IMR-90 (cell line): ENCODE measurements around the gene KAZALD1. TPM values are rescaled to one million over a fixed set of nuclear protein-coding genes. Genes with fewer than 3 reads are reported as not detected.

Experiments
- ATAC-seq: fragments of 200-7000 bp; cut with Tn5 transposase; 2 replicates; pipeline ENCODE4 v1.9.1; 2020; ENCODE audit warnings: low read depth, mild to moderate bottlenecking, moderate library complexity
- BruUV-seq: library from RNA; stranded (reverse); fragments of 400-500 nt; replicated peaks from 2 replicates; lab custom pipeline; 2021; lab: Mats Ljungman, UMichigan
- CTCF ChIA-PET: fragments of 300-600 bp; formaldehyde crosslinking; extraction: SDS; loops from one replicate; lab custom pipeline; 2021; ENCODE audit warnings: antibody characterized with exemption; lab: Yijun Ruan, JAX
- POLR2A ChIA-PET: fragments of 300-600 bp; sonication (Branson Sonifier 250); formaldehyde crosslinking; loops from one replicate; lab custom pipeline; 2022; ENCODE audit warnings: antibody characterized with exemption; ENCODE audit not compliant: unreplicated experiment; lab: Charles Lee
- DNase-seq: peaks from one replicate; pipeline ENCODE4 v3.0.0; 2013
- H2AFZ ChIP-seq: replicated peaks from 2 replicates; pipeline ENCODE3; 2013; ENCODE audit warnings: low read length, mild to moderate bottlenecking; ENCODE audit not compliant: poor library complexity
- H2AK5ac ChIP-seq: 2 replicates; pipeline ENCODE4 v1.6.1; 2013; ENCODE audit warnings: low read depth, low read length, inconsistent platforms
- H2AK9ac ChIP-seq: replicated peaks from 2 replicates; pipeline ENCODE3; 2013; ENCODE audit warnings: mild to moderate bottlenecking, low read depth, low read length, moderate library complexity; ENCODE audit not compliant: poor library complexity
- H2BK120ac ChIP-seq: 2 replicates; pipeline ENCODE4 v1.6.1; 2013; ENCODE audit warnings: low read depth, low read length, inconsistent platforms
- H2BK15ac ChIP-seq: 3 replicates; pipeline ENCODE4 v1.6.1; 2013; ENCODE audit warnings: low read depth, low read length, inconsistent platforms
- H2BK20ac ChIP-seq: 2 replicates; pipeline ENCODE4 v1.6.1; 2013; ENCODE audit warnings: low read depth, mild to moderate bottlenecking, inconsistent platforms, low read length, moderate library complexity
- H2BK5ac ChIP-seq: 2 replicates; pipeline ENCODE4 v1.6.1; 2013; ENCODE audit warnings: mild to moderate bottlenecking, low read depth, low read length, inconsistent platforms; ENCODE audit not compliant: poor library complexity, severe bottlenecking
- H3K14ac ChIP-seq: replicated peaks from 2 replicates; pipeline ENCODE4 v1.6.1; 2013; ENCODE audit warnings: low read depth, low read length, inconsistent platforms
- H3K18ac ChIP-seq: 2 replicates; pipeline ENCODE4 v1.6.1; 2013; ENCODE audit warnings: low read depth, low read length, control low read depth
- H3K23ac ChIP-seq: 2 replicates; pipeline ENCODE4 v1.6.1; 2013; ENCODE audit warnings: low read depth, low read length, inconsistent platforms
- H3K27ac ChIP-seq: 2 replicates; pipeline ENCODE4 v1.5.1; 2013; ENCODE audit warnings: mild to moderate bottlenecking, control low read depth, low read length; ENCODE audit not compliant: insufficient read depth
- H3K27me3 ChIP-seq: 2 replicates; pipeline ENCODE4 v1.6.1; 2013; ENCODE audit warnings: low read length; ENCODE audit not compliant: control insufficient read depth, insufficient read depth
- H3K36me3 ChIP-seq: 2 replicates; pipeline ENCODE4 v1.6.1; 2013; ENCODE audit warnings: low read length, mixed read lengths; ENCODE audit not compliant: control insufficient read depth, insufficient read depth
- H3K4ac ChIP-seq: 2 replicates; pipeline ENCODE4 v1.6.1; 2013; ENCODE audit warnings: low read depth, low read length, inconsistent platforms
- H3K4me1 ChIP-seq: 2 replicates; pipeline ENCODE4 v1.6.1; 2013; ENCODE audit warnings: low read length, mixed read lengths; ENCODE audit not compliant: control insufficient read depth, insufficient read depth
- H3K4me2 ChIP-seq: 2 replicates; pipeline ENCODE4 v1.6.1; 2013; ENCODE audit warnings: low read depth, mild to moderate bottlenecking, control low read depth, low read length, moderate library complexity
- H3K4me3 ChIP-seq: 2 replicates; pipeline ENCODE4 v1.5.1; 2013; ENCODE audit warnings: low read depth, mild to moderate bottlenecking, control low read depth, low read length, moderate library complexity; ENCODE audit not compliant: insufficient read depth
- H3K56ac ChIP-seq: 2 replicates; pipeline ENCODE4 v1.6.1; 2013; ENCODE audit warnings: low read length, inconsistent platforms; ENCODE audit not compliant: insufficient read depth; ENCODE audit errors: extremely low read depth
- H3K79me1 ChIP-seq, 2 experiments: 2 replicates each; pipeline ENCODE4 v1.6.1; 2013; ENCODE audit warnings: low read length in 2 of 2, inconsistent platforms in 1 of 2, low read depth in 1 of 2
- H3K9ac ChIP-seq: 2 replicates; pipeline ENCODE4 v1.6.1; 2013; ENCODE audit warnings: low read depth, low read length, control low read depth
- H3K9me1 ChIP-seq: 2 replicates; pipeline ENCODE4 v1.6.1; 2013; ENCODE audit warnings: low read length, inconsistent platforms; ENCODE audit not compliant: insufficient read depth
- H3K9me3 ChIP-seq: 2 replicates; pipeline ENCODE4 v1.6.1; 2013; ENCODE audit warnings: low read length; ENCODE audit not compliant: control insufficient read depth, insufficient read depth
- H4K20me1 ChIP-seq: 2 replicates; pipeline ENCODE4 v1.6.1; 2013; ENCODE audit warnings: low read length, inconsistent platforms; ENCODE audit not compliant: insufficient read depth
- H4K5ac ChIP-seq: 2 replicates; pipeline ENCODE4 v1.6.1; 2013; ENCODE audit warnings: mild to moderate bottlenecking, low read depth, low read length, control low read depth
- H4K8ac ChIP-seq, 2 experiments: 2 replicates each; pipeline ENCODE4 v1.6.1; 2013; ENCODE audit warnings: low read depth in 2 of 2, low read length in 2 of 2, control low read depth in 1 of 2, inconsistent platforms in 1 of 2
- H4K91ac ChIP-seq: 2 replicates; pipeline ENCODE4 v1.6.1; 2013; ENCODE audit warnings: low read depth, low read length, inconsistent platforms; ENCODE audit not compliant: insufficient read depth
- BHLHE40 ChIP-seq: fragments of 150-350 bp; IDR thresholded peaks from 2 replicates; pipeline ENCODE4 v1.6.1; 2016; ENCODE audit warnings: mild to moderate bottlenecking, low read depth, low read length
- CEBPB ChIP-seq: IDR thresholded peaks from 2 replicates; pipeline ENCODE4 v1.6.1; 2012; ENCODE audit warnings: low read depth, low read length, improper control_type of control experiment
- CHD1 ChIP-seq: IDR thresholded peaks from 2 replicates; pipeline ENCODE4 v1.6.1; 2012; ENCODE audit warnings: low read depth, low read length, improper control_type of control experiment
- FOS ChIP-seq: fragments of 150-350 bp; IDR thresholded peaks from 2 replicates; pipeline ENCODE4 v1.6.1; 2016; ENCODE audit warnings: low read depth, low read length
- MAFK ChIP-seq: IDR thresholded peaks from 2 replicates; pipeline ENCODE4 v1.6.1; 2012; ENCODE audit warnings: low read depth, low read length, improper control_type of control experiment
- MAZ ChIP-seq: IDR thresholded peaks from 2 replicates; pipeline ENCODE4 v1.6.1; 2012; ENCODE audit warnings: low read depth, mild to moderate bottlenecking, low read length, improper control_type of control experiment, moderate library complexity, borderline replicate concordance
- MXI1 ChIP-seq: IDR thresholded peaks from 2 replicates; pipeline ENCODE4 v1.6.1; 2012; ENCODE audit warnings: low read depth, mild to moderate bottlenecking, low read length, moderate library complexity, borderline replicate concordance
- NFE2L2 ChIP-seq: fragments of 150-350 bp; IDR thresholded peaks from 2 replicates; pipeline ENCODE4 v1.6.1; 2016; ENCODE audit warnings: low read depth, mild to moderate bottlenecking, low read length
- POLR2A ChIP-seq: IDR thresholded peaks from 2 replicates; pipeline ENCODE4 v1.6.1; 2012; ENCODE audit warnings: mild to moderate bottlenecking, low read depth, low read length
- RAD21 ChIP-seq: IDR thresholded peaks from 2 replicates; pipeline ENCODE4 v1.6.1; 2012; ENCODE audit warnings: low read length, improper control_type of control experiment
- RCOR1 ChIP-seq: IDR thresholded peaks from 2 replicates; pipeline ENCODE4 v1.6.1; 2012; ENCODE audit warnings: mild to moderate bottlenecking, low read length, improper control_type of control experiment; ENCODE audit not compliant: insufficient replicate concordance
- RFX5 ChIP-seq: IDR thresholded peaks from 2 replicates; pipeline ENCODE4 v1.8.0; 2012; ENCODE audit warnings: low read depth, mild to moderate bottlenecking, low read length, moderate library complexity
- SMC3 ChIP-seq: fragments of 150-350 bp; IDR thresholded peaks from 2 replicates; pipeline ENCODE4 v1.6.1; 2016; ENCODE audit warnings: low read depth, mild to moderate bottlenecking, antibody characterized with exemption, low read length, moderate library complexity
- USF2 ChIP-seq: fragments of 150-350 bp; IDR thresholded peaks from 2 replicates; pipeline ENCODE4 v1.6.1; 2017; ENCODE audit warnings: mild to moderate bottlenecking, antibody characterized with exemption, low read length, low read depth
- WGBS, 2 experiments: methylation state at CpG; one replicate each; pipeline versions ENCODE4 v1.1.5 to v1.1.7; 2013; ENCODE audit warnings: missing lambda C conversion rate in 2 of 2; ENCODE audit not compliant: insufficient read length in 1 of 2; ENCODE audit errors: extremely low coverage in 2 of 2; 5-methylcytosine and 5-hydroxymethylcytosine counted together
- dilution Hi-C: fragments of 300-500 bp; cut with HindIII; formaldehyde crosslinking; loops from one replicate; pipeline ENCODE4 v1.14.3; 2018; ENCODE audit warnings: low sequenced_read_pairs; ENCODE audit not compliant: unreplicated experiment
- in situ Hi-C: fragments of 300-500 bp; cut with MboI; formaldehyde crosslinking; loops from 3 replicates; pipeline ENCODE4 v1.14.3; 2019; ENCODE audit warnings: low sequenced_read_pairs, inconsistent platforms, mixed read lengths
- intact Hi-C: fragments of 100-400 bp; cut with micrococcal nuclease; formaldehyde crosslinking; loops from 2 replicates; pipeline ENCODE4 v1.10.0; 2022
- polyA plus RNA-seq, 3 experiments: library from polyadenylated mRNA; depleted of rRNA; stranded (reverse); fragments of >200 nt; gene quantifications; 2 replicates each; pipeline ENCODE4 v1.2.3, GENCODE V29; 2012; ENCODE audit warnings: low replicate concordance in 1 of 3
- total RNA-seq: library from RNA; depleted of rRNA; stranded (reverse); fragments of >200 nt; gene quantifications from 2 replicates; pipeline ENCODE4 v1.2.3, GENCODE V29; 2012
- TF ChIP-seq, protein P1 (sequence below): conservative IDR thresholded peaks from 2 replicates; pipeline ENCODE4 v1.5.1; 2012; ENCODE audit warnings: mild to moderate bottlenecking, low read depth, low read length, improper control_type of control experiment
- TF ChIP-seq, protein P2 (sequence below): fragments of 150-350 bp; IDR thresholded peaks from 2 replicates; pipeline ENCODE4 v1.6.1; 2016; ENCODE audit warnings: low read depth, mild to moderate bottlenecking, low read length, moderate library complexity, borderline replicate concordance

Gene KAZALD1
- total and polyA plus RNA-seq, 2 of the 4 experiments (the other 2 are of a cell fraction) = 9.1 to 18.6 TPM

DNA sequence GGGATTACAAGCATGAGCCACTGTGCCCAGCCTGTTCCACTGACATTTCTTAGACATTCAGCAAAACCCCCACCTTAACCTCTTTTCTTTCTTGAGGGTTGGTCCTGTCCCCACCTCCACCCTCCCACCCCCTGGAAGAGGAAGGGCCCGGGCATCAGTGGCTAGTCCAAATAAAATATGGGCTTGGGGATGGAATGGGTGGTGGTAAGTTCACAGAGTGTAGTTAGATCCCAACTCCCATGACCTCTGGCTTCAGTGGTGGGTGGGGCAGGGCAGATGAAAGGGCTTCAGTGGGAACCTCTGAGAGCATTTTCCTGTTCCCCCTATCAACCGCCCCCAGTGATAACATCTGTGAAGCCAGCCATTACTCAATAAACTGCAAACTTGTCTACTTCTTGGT lies 20.9 kb upstream of the KAZALD1 start:
- no peak for ATAC-seq
- Histone ChIP-seq H3K14ac (no peak overlapping the region), H2AK5ac (no peak overlapping the region), H3K9ac (no peak overlapping the region), H3K4me1 (peaks cover 10% of the 10 kb centered on the region), H3K27ac (no peak overlapping the region), H3K4me2 (no peak overlapping the region), H2BK5ac (no peak overlapping the region), H4K20me1 (peaks cover 9% of the 10 kb centered on the region; the same call in 1 of the 2 replicates), H3K18ac (no peak overlapping the region), H3K23ac (no peak overlapping the region), H3K56ac (no peak overlapping the region), H3K4ac (0 out of 2 replicates have a peak overlapping the region, but pooled peaks have one; percentile 3), H2AFZ (peak overlapping the region; percentile 52), H4K91ac (no peak overlapping the region), H2BK120ac (no peak overlapping the region), H3K36me3 (peaks cover 37% of the 10 kb centered on the region), H2BK20ac (no peak overlapping the region), H3K9me1 (peaks cover 5% of the 10 kb centered on the region; the same call in 1 of the 2 replicates), H4K5ac (no peak overlapping the region), H2AK9ac (no peak overlapping the region), H3K9me3 (no peaks in the 10 kb centered on the region), H3K27me3 (no peaks in the 10 kb centered on the region), H2BK15ac (no peak overlapping the region), H4K8ac (no peak overlapping the region), H3K79me1 (peaks cover 9 to 25% of the 10 kb centered on the region in 2 experiments; a peak in 3 of 4 replicates), H3K4me3 (no peak overlapping the region)
- no peak for DNase-seq
- TF ChIP-seq USF2 (no peak), SMC3 (no peak), MAZ (no peak), CHD1 (no peak), CEBPB (no peak), RAD21 (no peak), FOS (no peak), BHLHE40 (no peak), RFX5 (no peak), NFE2L2 (no peak), MXI1 (no peak), MAFK (no peak), POLR2A (no peak), RCOR1 (no peak)
- TF ChIP-seq, protein P1, sequence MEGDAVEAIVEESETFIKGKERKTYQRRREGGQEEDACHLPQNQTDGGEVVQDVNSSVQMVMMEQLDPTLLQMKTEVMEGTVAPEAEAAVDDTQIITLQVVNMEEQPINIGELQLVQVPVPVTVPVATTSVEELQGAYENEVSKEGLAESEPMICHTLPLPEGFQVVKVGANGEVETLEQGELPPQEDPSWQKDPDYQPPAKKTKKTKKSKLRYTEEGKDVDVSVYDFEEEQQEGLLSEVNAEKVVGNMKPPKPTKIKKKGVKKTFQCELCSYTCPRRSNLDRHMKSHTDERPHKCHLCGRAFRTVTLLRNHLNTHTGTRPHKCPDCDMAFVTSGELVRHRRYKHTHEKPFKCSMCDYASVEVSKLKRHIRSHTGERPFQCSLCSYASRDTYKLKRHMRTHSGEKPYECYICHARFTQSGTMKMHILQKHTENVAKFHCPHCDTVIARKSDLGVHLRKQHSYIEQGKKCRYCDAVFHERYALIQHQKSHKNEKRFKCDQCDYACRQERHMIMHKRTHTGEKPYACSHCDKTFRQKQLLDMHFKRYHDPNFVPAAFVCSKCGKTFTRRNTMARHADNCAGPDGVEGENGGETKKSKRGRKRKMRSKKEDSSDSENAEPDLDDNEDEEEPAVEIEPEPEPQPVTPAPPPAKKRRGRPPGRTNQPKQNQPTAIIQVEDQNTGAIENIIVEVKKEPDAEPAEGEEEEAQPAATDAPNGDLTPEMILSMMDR = no peak
- TF ChIP-seq, protein P2, sequence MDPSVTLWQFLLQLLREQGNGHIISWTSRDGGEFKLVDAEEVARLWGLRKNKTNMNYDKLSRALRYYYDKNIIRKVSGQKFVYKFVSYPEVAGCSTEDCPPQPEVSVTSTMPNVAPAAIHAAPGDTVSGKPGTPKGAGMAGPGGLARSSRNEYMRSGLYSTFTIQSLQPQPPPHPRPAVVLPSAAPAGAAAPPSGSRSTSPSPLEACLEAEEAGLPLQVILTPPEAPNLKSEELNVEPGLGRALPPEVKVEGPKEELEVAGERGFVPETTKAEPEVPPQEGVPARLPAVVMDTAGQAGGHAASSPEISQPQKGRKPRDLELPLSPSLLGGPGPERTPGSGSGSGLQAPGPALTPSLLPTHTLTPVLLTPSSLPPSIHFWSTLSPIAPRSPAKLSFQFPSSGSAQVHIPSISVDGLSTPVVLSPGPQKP = no peak
- no CpG with 5 or more reads among the region's 2 CpGs for WGBS, 2 experiments
- intact Hi-C loops = loop anchor here (1.0 kb wide), 2 partner anchors 27 to 101 kb away; no protein-coding TSS in a partner anchor
- dilution Hi-C loops = no loop called here
- in situ Hi-C loops = no loop called here
- ChIA-PET CTCF (interaction anchor here (0.9 to 1.3 kb wide), 6 partner anchors 9 to 26 kb away, joined by 3 to 6 read pairs (median 4); partner anchors contain the start of genes PDZD7 and SFXN3), POLR2A (interaction anchor here (0.6 kb wide), 1 partner anchor 14 kb away, joined by 5 read pairs; no protein-coding TSS in a partner anchor)
- BruUV-seq = no TSS peak
